OCI-M1 (cell line): ENCODE results near the gene SH2D1B.

Experiments used
- DNase-seq: peaks from one replicate; lab custom pipeline; 2025; lab: John Stamatoyannopoulos, UW

The SH2D1B gene

DNA sequence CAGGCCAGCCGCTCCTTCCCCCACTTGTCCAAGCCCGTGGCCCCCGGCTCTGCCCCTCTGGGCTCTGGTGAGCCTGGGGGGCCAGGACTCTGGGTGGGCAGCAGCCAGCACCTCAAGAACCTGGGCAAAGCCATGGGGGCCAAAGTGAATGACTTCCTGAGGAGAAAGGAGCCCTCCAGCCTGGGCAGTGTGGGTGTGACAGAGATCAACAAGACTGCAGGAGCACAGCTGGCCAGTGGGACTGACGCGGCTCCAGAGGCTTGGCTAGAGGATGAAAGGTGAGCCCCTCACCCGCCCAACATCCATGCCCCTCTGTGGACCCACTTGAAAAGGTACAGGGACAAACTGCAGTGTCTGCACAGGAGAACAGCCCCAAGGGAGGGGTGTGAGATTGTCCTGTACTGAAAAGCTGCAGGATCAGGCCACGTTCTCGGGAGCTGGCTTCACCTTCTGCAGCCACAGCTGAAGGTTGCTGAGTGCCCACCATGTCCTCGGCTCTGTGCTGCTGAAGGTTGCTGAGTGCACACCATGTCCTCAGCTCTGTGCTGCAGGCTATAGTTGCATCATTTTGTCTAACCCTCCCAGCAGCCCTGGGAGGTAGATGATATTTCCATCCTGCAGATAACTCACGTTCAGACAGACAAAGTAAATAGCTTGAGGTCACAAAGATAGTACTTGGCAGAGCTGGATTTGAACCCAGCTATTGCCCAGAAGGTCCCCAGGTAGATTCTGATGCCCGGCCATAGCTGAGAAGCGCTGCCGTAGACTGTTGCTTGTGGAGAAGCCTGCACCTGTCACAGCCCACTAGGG lies 29.8 kb downstream of the SH2D1B start:
- DNase-seq: no peak

DNA sequence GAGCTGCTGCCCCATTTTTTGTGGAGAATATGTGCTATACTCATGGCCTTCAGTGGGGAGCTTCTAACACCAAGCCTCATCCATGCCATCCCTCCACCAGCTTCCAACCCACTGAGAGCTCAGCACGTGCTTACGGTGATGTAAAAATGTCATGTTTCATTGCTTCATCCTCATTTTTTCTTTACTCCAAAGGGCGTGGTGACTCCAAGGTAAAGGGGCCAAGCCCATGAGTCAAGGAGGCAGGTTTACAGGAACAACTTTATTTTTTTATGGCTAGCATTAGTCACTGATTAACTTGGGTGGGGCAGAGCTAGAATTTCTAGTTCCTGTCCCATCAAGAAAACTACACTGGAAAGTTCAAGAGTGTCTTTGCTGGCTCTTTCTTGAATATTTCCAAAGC lies 30.6 kb downstream of the SH2D1B start, which contains the start of gene C1orf226:
TSS of gene C1orf226 (plus strand) at position 346 of the 400 bp plus-strand sequence. CDS start 174 bp downstream, outside the sequence.
- DNase-seq: no peak

DNA sequence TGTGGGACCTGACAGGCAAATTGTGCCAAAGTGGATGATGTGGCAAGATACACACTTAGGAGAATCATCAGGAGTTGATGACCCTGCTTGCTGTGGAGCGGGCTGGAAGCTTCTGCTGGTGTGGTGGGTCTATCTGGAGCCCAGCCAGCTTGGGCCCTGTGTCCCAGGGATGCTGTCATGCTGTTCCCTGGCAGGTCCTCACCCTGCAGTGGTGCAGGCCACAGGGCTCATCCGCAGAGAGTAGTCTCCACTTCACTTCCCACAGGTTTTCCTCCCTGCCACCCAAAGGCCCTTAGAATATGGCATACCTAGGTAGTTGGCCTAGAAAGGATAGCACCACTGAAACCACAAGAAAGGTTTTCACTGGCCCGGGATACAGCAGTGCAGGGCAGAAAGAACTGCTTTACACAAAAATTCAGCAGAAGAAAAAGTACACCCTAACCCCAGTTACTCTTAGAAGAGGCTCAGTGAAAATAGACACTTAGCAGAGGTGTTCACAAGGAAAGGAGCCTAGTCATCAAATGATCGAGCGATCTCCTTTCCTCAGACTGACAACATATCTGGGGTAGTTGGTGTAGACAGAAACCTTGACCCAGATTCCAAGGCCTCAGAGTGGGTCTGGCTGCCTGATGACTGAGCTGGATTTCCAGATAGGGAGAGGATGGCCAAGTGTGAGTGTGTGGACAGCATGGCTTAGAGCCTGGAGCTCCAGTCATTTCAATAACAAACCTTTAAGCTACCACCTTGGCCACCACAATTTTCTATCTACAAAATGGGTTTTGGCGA lies 31.7 kb downstream of the SH2D1B start:
- no peak for DNase-seq

DNA sequence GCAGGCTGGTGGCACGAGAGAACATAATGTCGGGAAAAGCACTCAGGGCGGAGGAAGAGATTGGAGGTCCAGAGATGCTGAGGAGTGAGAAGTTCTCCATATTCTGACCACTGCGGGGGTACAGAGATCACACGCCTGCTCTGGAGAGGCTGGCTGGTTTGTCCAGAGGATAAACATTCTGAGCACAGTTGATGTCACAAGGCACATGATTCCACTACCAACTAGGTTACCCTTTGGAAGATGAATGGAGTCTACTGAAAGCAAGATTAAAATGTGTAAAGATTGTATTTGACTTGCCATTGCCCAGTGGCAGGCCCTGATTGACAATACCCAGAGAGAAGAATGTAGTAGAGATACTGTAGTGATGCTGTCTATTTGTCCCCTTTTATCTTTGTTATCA lies 35.2 kb downstream of the SH2D1B start, which contains the start of gene SPATA46:
TSS of gene SPATA46 (minus strand) at position 164 of the 400 bp plus-strand sequence. CDS start at position 100, 64 bp downstream.
- no peak for DNase-seq

DNA sequence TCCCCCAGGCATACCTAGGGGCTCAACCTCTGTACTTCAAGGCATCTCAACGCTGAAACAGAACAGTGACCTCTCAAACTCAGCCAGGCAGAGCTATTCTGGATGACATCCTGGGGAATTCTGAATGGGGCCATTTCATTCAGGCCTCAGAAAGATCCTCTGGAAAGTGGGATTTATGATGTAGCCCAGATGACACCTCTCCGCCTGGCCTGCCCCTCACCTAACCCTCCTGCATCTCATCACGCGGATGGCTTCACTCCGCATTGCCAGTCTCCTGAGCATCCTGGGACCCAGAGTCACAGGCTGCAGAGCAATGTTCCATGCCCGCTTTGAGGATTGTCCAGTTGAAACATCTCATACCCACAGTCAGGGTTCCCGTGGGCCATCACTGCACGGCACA lies 36.5 kb downstream of the SH2D1B start:
- no peak for DNase-seq

DNA sequence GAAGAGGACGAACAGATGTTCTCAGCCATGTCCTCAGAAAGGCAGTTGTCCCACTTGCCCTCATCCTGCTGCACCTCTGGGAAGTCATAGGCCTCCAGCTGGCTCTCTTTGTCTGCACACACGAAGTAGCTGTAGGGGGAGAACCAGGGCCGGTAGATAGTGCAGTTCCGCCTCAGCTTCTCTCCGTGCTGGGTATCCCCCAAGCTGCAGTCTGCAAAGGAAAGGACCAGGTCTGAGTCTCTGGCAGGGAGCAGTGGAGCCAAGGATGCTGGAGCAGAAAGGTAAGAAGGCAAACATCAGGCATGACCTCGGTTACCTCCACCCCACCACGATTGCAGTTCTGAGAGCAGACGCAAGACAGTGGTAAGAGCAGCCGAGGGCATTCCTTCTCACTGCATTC lies 37.5 kb downstream of the SH2D1B start:
- no peak for DNase-seq

DNA sequence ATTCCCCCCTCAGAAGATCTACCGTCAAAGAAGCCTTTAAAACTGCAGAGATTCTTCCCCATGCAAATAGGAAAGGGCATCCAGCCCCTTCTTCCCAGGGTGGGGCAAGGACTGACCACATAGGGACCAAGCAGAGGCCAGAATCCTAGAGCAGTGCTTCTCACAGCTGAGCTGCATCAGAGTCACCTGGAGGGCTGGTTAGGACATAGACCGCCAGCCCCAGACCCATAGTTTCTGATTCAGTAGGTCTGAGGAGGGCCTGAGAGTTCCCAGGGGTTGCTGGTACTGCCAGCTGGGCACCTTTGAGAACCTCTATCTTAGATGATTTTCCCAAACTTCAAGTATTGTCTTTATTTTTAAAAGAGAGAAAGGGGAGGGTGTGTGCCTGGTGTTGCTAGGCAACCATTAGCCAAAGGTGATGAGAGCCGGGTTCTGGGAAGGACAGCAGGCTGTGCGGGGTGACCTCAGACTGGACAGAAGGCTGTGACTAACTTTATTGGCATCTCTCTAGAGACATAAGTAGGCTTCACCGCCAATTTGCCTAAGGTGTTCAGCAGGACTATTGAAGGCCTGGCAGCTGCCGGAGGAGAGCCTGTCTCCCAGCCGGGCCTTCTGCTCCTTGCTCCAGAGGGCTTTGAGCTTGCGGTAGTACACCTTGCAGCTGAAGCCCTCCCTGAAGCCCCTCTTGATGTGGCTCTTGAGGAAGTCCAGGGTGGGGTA lies 38.2 kb downstream of the SH2D1B start:
- DNase-seq: no peak

DNA sequence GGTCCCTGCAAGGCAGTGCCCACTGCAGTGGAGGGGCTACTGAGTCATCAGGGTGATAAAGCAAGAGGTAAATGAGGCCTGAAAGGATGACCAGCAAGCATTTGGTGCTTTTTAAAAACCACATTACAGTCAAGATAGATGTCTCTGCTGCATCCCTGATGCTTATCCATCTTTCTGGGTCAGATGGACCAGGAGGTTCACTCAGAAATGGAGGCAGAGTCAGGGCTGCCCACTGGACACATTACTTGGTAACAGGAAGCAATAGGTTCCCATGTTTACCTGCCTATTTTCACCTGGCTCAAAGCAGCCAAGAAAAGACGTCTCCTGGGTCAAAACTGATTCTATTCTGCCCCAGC lies 38.9 kb downstream of the SH2D1B start:
- no peak for DNase-seq

DNA sequence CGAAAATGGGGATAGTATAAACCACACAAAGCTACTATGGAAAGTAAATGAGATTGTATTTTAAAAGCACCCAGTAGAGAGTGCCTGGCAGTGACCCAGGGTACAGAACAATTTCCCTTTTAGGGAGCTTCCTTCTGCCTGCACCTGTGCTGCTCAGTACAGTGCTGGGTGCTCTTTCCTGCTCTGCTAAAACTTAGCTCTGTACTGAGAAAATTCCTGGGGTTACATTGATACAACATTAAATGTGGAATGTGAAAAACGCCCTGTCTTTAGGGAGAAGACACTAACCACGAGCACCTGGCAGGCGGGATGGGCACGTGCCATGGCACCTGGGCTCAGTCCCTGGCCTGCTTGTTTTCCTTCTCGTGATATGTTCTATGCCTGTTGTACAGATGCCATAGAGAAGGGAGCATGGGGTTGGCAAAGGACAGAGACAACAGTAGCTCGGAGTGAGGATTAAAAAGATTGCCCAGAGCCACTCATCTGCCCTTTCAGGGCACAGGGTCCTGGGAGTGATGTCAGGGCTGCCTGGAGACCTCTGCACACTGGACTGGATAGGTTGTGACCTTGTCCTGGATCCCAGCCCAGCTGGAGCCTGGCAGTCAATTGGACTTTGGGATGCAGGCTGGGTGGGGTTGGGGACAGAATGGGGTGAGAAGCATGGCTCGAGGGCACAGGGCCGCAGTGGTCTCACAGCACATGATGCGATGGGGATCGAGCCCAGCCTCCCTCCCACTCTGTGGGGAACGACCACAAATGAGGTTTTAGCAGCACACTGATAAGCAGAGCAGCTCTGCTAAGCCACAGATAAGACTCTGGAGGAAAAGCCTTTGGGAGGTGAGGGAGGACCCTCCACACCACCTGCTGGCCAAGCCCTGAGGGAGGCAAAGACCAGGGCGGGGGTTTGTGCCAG lies 39.5 kb downstream of the SH2D1B start:
- peak; percentile 95 for DNase-seq

DNA sequence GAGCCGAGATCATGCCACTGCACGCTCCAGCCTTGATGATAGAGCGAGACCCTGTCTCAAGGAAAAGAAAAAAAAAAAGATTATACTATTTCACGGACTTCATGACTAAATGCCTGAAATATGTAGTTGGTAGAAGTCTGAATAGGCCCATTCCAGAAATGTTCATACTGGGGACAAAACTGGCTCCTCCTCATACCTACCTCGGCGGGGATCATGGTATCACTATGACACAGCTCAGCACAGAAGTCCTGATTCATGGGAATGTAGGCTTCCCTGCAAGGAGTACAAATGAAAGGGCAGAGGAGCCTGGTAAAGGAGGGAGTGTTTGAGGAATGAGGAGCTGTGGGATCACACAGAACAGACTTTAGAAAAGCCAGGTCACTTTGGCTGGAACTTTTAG lies 40.3 kb downstream of the SH2D1B start:
- DNase-seq: no peak

DNA sequence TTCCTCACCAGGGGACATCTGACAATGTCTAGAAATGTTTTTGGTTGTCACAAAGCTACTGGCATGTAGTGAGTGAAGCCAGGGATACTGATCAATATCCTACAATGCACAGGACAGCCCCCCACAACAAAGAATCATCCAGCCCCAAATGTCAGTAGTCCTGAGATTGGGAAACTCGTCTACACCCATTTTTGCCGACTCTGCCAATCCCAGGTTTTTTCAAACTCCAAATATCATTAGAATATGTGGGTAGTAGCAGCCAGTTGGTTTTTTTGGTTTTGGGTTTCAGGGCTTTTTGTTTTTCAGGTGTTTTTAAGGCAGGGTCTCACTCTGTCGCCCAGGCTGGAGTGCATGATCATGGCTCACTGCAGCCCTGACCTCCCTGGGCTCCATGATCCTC lies 41.2 kb downstream of the SH2D1B start:
- DNase-seq: no peak

DNA sequence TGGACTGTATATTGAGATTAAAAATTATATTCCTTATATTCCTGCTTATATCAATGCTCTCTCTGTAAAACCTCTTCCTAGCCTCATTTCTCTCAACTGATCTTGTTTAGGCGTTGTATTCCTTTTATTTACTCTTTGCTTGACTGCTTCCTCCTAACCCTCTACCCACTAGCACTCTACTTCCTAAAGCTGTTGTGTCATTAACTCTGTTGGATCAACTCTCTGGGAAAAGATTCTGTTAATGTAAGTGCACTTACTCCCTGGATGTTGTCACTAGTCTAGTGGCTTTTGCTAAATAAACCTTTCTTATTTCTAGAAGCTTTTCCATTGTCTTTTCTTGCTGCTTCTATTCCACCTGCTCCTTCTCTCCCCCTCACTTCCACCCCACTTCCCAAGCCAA lies 41.8 kb downstream of the SH2D1B start:
- no peak for DNase-seq

DNA sequence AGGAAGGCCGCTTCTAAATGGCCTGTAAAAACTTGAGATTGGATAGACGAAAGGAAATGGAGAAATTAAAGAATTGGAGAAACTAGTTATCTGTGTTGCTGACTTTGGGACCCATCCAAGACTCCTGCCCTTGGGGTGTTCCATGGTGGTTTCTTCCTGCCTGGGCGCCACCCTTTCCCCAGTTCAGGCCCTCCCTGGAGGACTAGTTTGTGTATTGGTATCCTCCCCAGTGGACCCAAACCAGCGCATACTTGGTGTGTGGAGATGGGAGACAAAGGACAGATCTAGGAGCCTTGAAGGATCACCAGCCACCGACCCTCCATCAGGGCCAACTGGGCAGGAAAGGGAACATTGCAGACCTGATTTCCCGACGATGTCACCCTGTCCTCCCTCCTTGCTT lies 42.4 kb downstream of the SH2D1B start:
- DNase-seq: no peak

DNA sequence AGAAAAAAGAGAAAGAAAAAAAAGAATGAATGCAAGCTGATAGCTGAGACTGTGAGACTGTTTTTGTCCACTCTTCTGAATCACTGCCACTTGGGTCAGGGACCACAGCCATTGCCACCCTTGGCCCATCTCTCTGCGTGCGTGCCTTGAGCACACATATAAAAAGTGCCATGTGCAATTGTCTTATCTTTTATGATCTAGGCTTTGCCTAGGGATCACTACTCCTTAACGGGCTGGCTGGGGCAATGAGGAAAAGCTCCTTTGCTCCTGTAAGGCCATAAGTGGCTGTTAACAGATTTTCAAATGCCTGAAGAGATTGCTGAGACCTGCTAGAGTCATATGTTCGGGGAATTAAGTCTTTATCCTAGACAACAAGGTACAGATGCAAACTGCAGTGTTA lies 43.5 kb downstream of the SH2D1B start:
- DNase-seq: no peak

DNA sequence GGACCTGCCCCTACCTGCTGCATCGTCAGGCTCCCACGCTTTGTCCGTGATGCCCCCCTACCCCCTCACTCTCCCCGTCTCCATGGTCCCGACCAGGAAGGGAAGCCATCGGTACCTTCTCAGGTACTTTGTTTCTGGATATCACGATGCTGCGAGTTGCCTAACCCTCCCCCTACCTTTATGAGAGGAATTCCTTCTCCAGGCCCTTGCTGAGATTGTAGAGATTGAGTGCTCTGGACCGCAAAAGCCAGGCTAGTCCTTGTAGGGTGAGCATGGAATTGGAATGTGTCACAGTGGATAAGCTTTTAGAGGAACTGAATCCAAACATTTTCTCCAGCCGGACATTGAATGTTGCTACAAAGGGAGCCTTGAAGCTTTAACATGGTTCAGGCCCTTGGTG lies 44.2 kb downstream of the SH2D1B start:
- DNase-seq: no peak

DNA sequence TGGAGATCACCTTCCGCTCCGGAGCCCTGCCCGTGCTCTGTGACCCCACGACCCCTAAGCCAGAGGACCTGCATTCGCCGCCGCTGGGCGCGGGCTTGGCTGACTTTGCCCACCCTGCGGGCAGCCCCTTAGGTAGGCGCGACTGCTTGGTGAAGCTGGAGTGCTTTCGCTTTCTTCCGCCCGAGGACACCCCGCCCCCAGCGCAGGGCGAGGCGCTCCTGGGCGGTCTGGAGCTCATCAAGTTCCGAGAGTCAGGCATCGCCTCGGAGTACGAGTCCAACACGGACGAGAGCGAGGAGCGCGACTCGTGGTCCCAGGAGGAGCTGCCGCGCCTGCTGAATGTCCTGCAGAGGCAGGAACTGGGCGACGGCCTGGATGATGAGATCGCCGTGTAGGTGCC lies 44.9 kb downstream of the SH2D1B start:
- DNase-seq: no peak

DNA sequence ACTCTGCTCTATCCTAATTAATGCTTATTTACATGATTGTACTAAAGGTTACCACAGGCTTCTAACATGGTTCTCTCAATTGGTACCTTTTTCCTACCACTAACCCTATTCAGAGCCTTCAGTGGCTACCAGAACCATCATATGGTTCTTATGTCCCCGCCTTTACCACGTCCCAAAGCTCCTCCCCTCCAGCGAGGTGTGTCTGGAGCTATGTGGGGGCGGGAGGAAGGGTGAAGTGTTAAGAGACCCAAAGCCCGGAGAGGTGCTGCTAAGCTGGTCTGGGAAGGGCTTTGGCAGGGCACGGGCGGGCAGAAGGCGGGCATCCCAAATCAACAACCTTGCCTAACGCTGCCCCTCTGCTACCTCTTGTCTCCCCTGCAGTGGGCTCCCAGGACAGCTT lies 45.3 kb downstream of the SH2D1B start:
- DNase-seq: no peak

DNA sequence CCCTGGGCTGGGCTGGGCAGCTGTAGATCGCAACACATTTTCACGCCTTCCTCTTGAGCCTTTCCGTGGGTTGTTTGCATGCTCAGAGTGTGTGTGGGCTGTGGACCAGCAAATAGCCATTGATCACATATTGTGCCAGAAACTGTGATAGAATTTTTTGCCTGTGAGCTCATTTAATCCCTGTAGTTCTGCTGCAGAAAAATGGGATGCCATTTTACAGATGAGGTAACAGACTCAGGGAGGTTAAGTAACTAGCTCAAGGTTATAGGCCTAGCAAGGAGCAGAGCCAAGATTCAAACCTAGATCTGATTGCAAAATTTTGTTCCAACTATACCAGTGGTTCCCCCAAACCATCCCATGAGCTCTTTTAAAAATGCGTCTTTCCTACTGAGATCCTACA lies 45.8 kb downstream of the SH2D1B start:
- no peak for DNase-seq

DNA sequence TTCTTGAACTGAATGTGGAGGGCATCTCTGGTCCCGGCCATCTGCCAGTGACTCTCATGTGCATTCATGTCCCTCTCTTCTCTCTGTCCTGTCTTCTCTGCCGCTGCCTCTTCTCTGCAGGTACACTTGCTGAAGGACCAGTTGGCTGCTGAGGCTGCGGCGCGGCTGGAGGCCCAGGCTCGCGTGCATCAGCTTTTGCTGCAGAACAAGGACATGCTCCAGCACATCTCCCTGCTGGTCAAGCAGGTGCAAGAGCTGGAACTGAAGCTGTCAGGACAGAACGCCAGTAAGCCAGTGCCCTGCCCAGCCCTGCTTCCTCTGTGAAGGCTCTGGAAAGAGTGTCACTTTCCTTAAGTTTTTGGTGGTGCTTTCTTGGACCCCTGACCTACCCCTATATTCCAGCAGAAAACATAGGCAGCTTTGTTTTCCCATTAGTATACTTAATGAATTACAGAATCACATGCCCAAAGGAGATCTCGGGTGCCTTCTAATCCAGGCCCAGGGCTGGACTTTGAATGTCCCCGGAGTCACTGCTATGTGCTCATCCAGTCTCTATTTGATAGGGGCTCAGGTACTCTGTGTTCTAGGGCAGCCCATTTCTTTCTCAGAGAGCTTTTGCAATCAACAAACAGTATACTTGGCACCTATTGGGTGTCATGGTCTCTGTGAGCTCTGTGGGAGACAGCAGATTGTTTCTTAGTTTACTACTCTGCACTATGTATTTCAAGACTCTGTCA lies 46.5 kb downstream of the SH2D1B start:
- no peak for DNase-seq

DNA sequence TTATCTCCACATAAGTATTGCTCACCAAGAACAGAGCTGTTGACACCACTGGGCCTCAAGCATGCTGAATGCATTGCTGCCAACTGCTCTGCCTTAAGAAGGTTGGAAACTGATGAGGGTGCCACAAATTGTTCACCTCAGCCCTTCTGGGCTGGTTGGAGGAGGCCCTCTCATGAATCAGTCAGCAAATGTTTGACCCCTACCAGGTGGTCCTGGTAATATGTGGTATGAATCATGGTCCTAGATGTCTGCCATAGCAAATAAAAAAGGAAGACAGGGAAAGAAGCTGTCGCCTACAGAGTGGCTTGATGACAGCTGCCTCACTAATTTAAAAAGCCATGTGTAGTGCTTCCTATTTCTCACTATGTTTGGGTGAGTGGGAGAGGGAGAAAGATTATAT lies 47.4 kb downstream of the SH2D1B start:
- DNase-seq: no peak

DNA sequence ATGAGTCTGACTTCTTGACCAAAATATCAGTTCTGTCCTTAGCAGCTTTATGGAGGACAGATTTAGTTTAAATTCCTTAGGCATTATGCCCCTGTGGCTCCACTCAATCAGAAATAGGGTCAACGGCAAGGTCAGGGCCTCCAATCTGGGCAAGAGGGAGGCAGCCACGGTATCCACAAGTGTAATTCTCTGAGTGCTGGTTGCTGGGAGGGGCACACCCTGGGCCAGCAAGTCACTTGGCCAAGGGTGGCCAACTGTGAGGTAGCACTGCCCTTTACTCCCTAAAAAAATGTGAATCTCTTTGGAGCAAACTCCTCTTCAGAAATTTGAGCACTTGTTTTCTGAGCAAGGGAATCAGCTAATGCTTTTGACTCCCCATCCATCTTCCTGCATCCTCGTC lies 48.1 kb downstream of the SH2D1B start:
- DNase-seq: no peak
